ENCODE measurements around the gene LGALS3BP.
"Not testable (repeated sequence)": the region's sequence is repeated elsewhere in the genome, so short reads cannot be mapped to it uniquely, and the experiment has no call there.

LGALS3BP gene

DNA sequence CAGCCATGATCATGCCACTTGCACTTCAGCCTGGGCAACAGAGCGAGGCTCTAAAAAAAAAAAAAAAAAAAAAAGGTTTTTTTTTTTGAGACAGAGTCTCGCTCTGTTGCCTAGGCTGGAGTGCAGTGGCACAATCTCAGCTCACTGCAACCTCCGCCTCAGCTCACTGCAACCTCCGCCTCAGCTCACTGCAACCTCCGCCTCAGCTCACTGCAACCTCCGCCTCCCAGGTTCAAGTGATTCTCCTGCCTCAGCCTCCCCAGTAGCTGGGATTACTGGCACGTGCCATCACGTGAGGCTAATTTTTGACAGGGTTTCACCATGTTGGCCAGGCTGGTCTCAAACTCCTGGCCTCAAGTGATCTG is 16.8 kb downstream of the LGALS3BP start:
- DNase-seq (ENCODE audit: low spot score in 2 of 2); H3K4me1 ChIP-seq; H3K9me3 ChIP-seq; in situ Hi-C loops (cut with MboI; ENCODE audit: low sequenced_read_pairs); H3K27me3 ChIP-seq (ENCODE audit: low read depth); H3K4me3 ChIP-seq; H3K36me3 ChIP-seq (replicated peaks): not testable (repeated sequence)

DNA sequence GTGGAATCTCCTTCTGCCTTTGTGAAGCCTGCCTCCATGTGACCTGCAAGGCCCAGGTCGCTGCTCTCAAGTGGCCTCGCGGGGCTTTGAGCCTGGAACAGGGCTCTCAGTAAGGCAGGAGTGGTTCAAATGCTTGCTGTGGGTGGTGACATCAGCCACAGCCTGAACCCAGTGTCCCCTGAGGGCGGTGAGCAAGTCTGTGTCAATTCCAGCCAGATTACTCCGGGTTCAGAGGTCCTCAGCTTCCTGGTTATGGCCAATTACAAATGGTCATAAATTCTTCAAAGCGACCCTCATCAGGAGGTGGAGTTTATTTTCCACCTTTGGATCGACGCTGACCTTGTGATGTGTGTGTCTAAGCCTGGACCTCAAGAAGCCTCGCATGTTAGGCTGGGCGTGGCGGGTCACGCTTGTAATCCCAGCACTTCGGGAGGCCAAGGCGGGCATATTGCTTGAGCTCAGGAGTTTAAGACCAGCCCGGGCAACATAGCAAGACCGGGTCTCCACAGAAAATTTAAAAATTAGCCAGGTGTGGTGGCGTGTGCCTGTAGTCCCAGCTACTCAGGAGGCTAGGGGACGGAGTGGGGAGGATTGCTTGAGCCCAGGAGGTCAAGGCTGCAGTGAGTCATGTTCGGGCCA is 17.3 kb downstream of the LGALS3BP start:
- H3K4me3 ChIP-seq, result no peak overlapping the region
- no peaks in the 10 kb centered on the region for H3K9me3 ChIP-seq
- no peaks in the 10 kb centered on the region; the same call in 1 of the 2 replicates for H3K27me3 ChIP-seq (ENCODE audit: low read depth)
- DNase-seq (ENCODE audit: low spot score in 2 of 2), result no peak
- no peaks in the 10 kb centered on the region for H3K4me1 ChIP-seq
- in situ Hi-C loops (cut with MboI; ENCODE audit: low sequenced_read_pairs), result no loop called here
- H3K36me3 ChIP-seq (replicated peaks), result peaks cover 8% of the 10 kb centered on the region

DNA sequence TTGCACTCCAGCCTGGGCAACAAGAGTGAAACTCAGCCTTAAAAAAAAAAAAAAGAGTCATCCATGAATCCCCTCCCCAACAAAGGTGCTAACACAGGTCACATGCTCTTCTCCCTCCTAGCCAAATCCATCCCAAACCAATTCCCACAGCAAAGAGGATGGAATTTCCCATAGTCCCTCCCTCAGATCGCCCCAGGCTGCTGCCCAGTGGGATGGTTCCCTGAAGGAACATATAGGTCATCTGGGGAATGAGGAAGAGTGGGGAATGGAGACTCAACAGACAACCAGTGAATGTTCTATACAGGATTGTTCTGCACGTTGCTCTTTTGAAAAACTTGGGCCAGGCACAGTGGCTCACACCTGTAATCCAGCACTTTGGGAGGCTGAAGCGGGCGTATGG is 18.2 kb downstream of the LGALS3BP start:
- Histone ChIP-seq H3K27me3 (ENCODE audit: low read depth) (peaks cover 3% of the 10 kb centered on the region; the same call in 1 of the 2 replicates), H3K36me3 (replicated peaks) (peaks cover under 1% of the 10 kb centered on the region; the same call in 1 of the 2 replicates), H3K9me3 (no peaks in the 10 kb centered on the region), H3K4me3 (no peak overlapping the region), H3K4me1 (no peaks in the 10 kb centered on the region)
- in situ Hi-C loops (cut with MboI; ENCODE audit: low sequenced_read_pairs), result no loop called here
- DNase-seq (ENCODE audit: low spot score in 2 of 2), result no peak

DNA sequence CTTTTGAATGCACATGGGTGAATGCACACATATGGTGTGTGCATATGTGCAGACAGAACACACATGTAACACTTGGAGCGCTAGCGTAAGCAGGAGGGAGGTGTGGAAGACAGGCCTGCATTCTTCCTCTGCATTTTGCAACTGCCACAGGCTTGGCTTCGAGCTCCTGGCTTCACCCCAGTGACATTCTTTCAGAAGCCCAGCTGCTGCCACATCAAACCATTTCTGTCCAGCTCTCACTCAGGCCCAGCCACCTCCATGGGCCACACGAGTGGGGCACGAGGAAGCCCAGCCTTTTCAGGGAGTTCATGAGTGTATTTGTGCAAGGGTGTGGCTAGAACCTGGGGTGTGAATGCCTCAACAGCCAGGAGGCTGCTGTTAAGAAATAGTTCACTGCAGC is 18.8 kb downstream of the LGALS3BP start:
- H3K4me3 ChIP-seq, result no peak overlapping the region
- H3K4me1 ChIP-seq, result no peaks in the 10 kb centered on the region
- in situ Hi-C loops (cut with MboI; ENCODE audit: low sequenced_read_pairs), result no loop called here
- DNase-seq (ENCODE audit: low spot score in 2 of 2), result no peak
- peaks cover 3% of the 10 kb centered on the region; the same call in 1 of the 2 replicates for H3K27me3 ChIP-seq (ENCODE audit: low read depth)
- H3K36me3 ChIP-seq (replicated peaks), result no peaks in the 10 kb centered on the region
- no peaks in the 10 kb centered on the region for H3K9me3 ChIP-seq

DNA sequence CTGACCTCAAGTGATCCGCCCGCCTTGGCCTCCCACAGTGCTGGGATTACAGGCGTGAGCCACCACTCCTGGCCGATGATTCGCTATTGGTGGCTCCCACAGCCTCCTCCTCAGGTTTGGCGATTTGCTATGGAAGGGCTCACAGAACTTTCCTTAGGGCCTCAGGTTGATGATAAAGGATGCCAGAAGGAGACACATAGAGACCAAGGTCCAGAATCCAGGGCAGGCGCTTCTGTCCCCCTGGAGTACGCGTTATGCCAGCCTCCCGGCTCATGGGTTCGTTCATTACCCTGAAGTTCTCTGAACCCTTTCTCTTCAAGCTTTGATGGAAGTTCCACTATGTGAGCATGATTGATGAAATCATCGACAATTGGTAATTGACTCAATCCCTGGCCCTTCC is 19.9 kb downstream of the LGALS3BP start:
- no peaks in the 10 kb centered on the region for H3K9me3 ChIP-seq
- in situ Hi-C loops (cut with MboI; ENCODE audit: low sequenced_read_pairs), result no loop called here
- peaks cover 3% of the 10 kb centered on the region; the same call in 1 of the 2 replicates for H3K27me3 ChIP-seq (ENCODE audit: low read depth)
- no peaks in the 10 kb centered on the region for H3K4me1 ChIP-seq
- H3K4me3 ChIP-seq, result no peak overlapping the region
- no peaks in the 10 kb centered on the region for H3K36me3 ChIP-seq (replicated peaks)
- no peak for DNase-seq (ENCODE audit: low spot score in 2 of 2)

DNA sequence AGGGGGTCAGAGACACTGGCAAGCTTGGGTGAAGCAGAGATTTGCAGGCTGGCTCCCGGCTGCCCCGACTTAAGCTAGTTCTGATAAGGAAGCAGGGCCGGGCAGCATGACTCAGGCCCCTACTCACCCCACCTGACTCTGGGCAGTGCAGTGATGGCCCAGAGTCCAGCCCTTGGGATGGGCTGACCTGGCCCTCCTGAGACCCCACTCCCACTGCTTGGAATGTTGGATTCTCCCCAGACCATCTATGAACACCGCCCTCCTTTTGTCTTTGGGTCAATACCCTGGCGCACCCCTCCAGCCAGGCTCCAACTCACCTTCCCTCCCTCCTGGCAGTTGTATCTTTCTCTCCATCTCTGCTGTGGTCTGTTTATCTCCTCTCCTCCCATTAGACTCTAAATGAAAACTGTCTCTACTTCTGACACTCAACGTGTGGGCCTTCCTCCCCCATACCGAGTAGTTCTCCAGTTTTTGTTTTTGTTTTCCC is 21.0 kb downstream of the LGALS3BP start:
- in situ Hi-C loops (cut with MboI; ENCODE audit: low sequenced_read_pairs), result no loop called here
- Histone ChIP-seq H3K27me3 (ENCODE audit: low read depth) (peaks cover 3% of the 10 kb centered on the region; the same call in 1 of the 2 replicates), H3K36me3 (replicated peaks) (no peaks in the 10 kb centered on the region)

DNA sequence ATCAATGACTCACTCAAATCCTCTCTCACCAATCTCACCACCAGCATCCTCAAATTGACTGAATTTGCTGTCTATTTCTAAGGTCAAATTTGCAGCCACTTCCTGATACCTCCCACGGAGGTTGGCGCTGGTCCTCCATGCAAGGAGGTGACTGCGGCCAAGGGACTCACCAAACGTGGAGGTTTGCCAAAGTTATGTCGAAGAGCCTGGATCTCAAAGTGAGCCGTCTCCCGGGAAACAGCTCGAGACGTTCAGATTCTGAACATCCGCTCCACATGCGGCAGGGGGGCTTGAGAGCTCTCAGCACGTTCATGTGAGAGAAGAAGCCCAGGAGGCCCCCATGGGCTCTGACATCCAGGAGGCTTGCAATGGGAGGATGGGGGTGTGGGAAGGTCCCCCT is 22.6 kb downstream of the LGALS3BP start:
- no peak for DNase-seq (ENCODE audit: low spot score in 2 of 2)
- in situ Hi-C loops (cut with MboI; ENCODE audit: low sequenced_read_pairs), result no loop called here
- no peaks in the 10 kb centered on the region for H3K9me3 ChIP-seq
- H3K27me3 ChIP-seq (ENCODE audit: low read depth), result peaks cover 3% of the 10 kb centered on the region; the same call in 1 of the 2 replicates
- no peaks in the 10 kb centered on the region for H3K4me1 ChIP-seq
- no peaks in the 10 kb centered on the region for H3K36me3 ChIP-seq (replicated peaks)
- no peak overlapping the region for H3K4me3 ChIP-seq

More for the DNA sequence above, 21.0 kb downstream of the LGALS3BP start:
- no peaks in the 10 kb centered on the region for H3K9me3 ChIP-seq
- H3K4me1 ChIP-seq, result no peaks in the 10 kb centered on the region
- no peak for DNase-seq (ENCODE audit: low spot score in 2 of 2)
- H3K4me3 ChIP-seq, result no peak overlapping the region

DNA sequence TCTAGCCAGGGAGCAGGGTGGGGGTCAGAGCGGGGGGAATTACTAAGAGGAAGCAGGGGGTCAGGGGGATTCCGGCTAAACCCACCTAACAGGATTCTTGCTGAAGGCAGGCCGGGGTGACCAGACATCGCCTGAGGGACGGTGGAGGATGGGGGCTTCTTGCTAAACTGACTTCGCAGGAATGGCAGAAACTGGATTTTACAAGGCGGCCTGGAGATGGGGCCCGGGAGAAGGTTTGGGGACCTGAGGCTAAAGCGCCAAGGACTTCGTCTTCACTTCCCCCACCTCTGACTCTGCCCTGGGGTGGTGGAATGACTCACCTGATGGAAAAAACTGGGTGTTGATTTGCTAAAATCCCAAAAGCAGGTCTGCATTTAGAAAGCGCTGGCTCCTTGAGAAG is 23.5 kb downstream of the LGALS3BP start:
- Histone ChIP-seq H3K4me3 (no peak overlapping the region), H3K4me1 (no peaks in the 10 kb centered on the region), H3K9me3 (no peaks in the 10 kb centered on the region), H3K36me3 (replicated peaks) (no peaks in the 10 kb centered on the region), H3K27me3 (ENCODE audit: low read depth) (peaks cover 3% of the 10 kb centered on the region; the same call in 1 of the 2 replicates)
- in situ Hi-C loops (cut with MboI; ENCODE audit: low sequenced_read_pairs), result no loop called here
- no peak for DNase-seq (ENCODE audit: low spot score in 2 of 2)

DNA sequence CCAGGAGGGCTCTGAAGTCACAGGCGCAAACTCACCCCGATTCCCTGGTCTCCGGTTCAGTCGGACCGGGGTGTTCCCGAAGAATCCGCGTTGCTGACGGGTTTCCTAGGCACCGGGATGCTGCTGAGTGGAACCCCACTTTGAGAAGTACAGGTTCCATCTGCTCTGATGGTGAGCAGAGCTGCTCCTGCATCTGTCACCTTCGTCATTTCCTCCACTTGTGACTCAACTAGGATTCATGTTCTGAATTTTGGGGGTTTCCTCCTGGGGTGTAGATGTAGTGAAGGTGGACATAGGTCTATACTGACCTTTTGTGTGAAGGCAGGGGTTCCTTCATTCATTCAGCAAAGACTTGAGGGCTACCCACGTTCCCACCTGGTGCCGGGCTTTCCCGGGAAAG is 25.0 kb downstream of the LGALS3BP start:
- DNase-seq (ENCODE audit: low spot score in 2 of 2), result no peak
- H3K9me3 ChIP-seq, result no peaks in the 10 kb centered on the region
- no peaks in the 10 kb centered on the region for H3K36me3 ChIP-seq (replicated peaks)
- in situ Hi-C loops (cut with MboI; ENCODE audit: low sequenced_read_pairs), result no loop called here
- no peak overlapping the region for H3K4me3 ChIP-seq
- no peaks in the 10 kb centered on the region for H3K4me1 ChIP-seq
- peaks cover 3% of the 10 kb centered on the region; the same call in 1 of the 2 replicates for H3K27me3 ChIP-seq (ENCODE audit: low read depth)

DNA sequence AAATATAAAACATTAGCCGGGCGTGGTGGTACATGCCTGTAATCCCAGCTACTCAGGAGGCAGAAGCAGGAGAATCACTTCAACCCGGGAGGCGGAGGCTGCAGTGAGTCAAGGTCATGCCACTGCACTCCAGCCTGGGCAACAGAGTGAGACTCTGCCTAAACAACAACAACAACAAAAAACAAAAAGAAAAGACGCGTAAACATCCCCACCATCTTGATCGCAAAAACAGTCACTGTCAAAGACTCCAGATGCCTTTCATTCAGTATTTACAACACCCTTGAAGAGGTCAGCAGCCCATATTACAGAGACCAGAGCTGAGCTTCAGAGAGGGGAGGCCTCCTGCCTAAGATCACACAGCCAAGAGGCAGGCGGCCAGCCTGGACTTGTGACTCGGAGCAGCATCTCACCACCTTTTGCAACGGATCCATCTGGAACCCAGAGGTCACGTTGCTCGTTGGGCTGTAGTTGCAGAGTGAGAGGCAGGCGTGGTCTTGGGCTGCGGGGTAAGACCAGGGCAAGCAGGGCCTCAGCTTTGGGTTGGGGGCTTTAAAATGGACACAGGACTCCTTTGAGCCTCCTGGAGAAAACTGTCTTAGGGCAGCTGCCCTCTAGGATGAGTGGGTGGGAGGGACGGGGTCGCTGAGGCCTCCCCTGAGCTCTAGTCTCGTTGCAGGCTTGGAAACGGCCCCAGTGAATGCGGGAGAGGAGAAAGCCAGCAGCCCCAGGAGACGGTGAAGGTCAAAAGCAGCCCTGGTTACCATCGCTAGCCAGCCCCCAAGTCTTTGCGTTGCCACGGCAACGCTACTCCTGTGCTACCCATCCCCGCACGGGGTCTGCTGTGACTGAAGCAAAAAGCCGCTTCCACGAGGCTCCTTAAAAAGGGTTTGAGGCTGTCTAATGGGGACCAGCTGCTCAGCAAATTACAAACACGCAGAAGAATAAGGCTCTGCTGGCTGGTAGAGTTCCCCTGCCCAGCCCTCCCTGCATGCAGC is 26.1 kb downstream of the LGALS3BP start:
- no peak overlapping the region for H3K4me3 ChIP-seq
- DNase-seq (ENCODE audit: low spot score in 2 of 2), result no peak
- in situ Hi-C loops (cut with MboI; ENCODE audit: low sequenced_read_pairs), result no loop called here
- H3K27me3 ChIP-seq (ENCODE audit: low read depth), result peaks cover 3% of the 10 kb centered on the region; the same call in 1 of the 2 replicates
- H3K4me1 ChIP-seq, result no peaks in the 10 kb centered on the region
- H3K36me3 ChIP-seq (replicated peaks), result no peaks in the 10 kb centered on the region
- no peaks in the 10 kb centered on the region for H3K9me3 ChIP-seq

DNA sequence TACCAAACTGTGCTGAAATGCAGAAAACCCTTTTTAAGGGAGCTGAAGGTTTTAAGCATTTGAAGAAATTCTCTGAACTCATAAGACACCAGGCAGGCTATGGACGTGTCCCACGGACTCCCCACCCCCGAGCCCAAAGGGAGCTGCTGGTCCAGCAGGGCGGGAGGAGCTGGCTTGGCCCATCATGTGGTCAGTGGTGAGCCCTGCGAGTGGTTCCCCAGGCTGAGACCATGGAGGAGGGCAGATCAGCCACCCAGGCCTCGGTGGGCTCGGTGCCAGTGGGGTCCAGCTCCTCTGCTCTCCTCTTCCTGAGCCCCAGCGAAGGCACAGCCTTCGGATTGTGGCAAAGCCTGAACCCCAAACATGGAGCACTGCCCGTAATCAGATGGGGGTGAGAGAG is 27.0 kb downstream of the LGALS3BP start:
- no peak for DNase-seq (ENCODE audit: low spot score in 2 of 2)
- Histone ChIP-seq H3K27me3 (ENCODE audit: low read depth) (peaks cover 3% of the 10 kb centered on the region; the same call in 1 of the 2 replicates), H3K4me1 (no peaks in the 10 kb centered on the region), H3K4me3 (no peak overlapping the region), H3K36me3 (replicated peaks) (no peaks in the 10 kb centered on the region), H3K9me3 (no peaks in the 10 kb centered on the region)
- in situ Hi-C loops (cut with MboI; ENCODE audit: low sequenced_read_pairs), result no loop called here

DNA sequence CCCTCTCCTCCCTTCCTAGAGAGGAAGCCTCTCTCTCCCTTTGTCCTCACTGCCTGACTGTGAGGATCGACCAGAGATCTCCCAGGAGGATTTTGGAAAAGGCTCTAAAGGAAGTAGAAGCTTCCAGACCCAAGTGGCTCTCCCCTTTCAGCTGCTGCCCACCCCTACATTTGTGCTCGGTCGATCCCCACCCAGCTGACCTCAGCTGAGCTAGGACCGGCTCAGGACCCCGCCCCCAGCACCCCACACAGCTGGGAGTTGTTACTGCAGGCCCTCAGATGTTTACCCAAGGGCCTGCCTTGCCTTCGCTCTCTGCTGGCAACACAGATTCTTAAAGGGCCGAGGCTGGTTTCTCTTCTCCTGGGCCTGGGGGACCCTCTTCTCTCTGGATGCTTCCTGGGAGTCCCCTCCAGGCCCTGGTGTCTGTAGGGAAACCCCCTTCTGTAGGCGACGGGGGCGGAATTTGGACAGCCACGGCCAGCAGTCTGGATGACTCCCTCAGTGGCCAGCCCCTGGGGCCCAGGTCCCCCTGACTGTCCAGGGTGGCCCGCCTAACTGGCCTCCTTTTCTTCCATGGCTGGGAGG is 27.7 kb downstream of the LGALS3BP start:
- in situ Hi-C loops (cut with MboI; ENCODE audit: low sequenced_read_pairs), result no loop called here
- Histone ChIP-seq H3K27me3 (ENCODE audit: low read depth) (no peaks in the 10 kb centered on the region; the same call in 1 of the 2 replicates), H3K4me1 (no peaks in the 10 kb centered on the region), H3K36me3 (replicated peaks) (no peaks in the 10 kb centered on the region), H3K4me3 (no peak overlapping the region), H3K9me3 (no peaks in the 10 kb centered on the region)
- DNase-seq (ENCODE audit: low spot score in 2 of 2), result no peak

DNA sequence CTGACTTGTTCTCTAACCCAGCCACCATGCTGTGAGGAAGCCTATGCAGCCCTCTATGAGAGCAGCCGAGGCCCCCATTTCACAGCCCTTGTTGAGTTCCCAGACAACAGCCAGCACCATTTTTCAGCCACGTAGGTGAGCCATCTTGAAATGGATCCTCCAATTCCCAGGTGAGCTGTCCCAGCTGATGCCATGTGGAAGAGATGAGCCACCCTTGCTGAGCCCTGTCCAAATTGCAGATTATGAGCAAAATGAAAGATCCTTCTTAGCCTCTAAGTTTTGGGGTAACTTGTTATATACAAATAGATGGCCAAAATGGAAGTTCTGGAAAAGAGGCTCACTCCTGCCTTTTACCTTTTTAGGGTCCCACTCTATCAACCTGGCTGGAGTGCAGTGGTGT is 28.9 kb downstream of the LGALS3BP start:
- DNase-seq (ENCODE audit: low spot score in 2 of 2), result no peak
- Histone ChIP-seq H3K4me1 (no peaks in the 10 kb centered on the region), H3K4me3 (no peak overlapping the region), H3K36me3 (replicated peaks) (no peaks in the 10 kb centered on the region), H3K9me3 (no peaks in the 10 kb centered on the region), H3K27me3 (ENCODE audit: low read depth) (no peaks in the 10 kb centered on the region)
- in situ Hi-C loops (cut with MboI; ENCODE audit: low sequenced_read_pairs), result no loop called here
